HCT116 (cell line): ENCODE measurements around the gene DMRT2. TPM values are rescaled to one million over a fixed set of nuclear protein-coding genes. Genes with fewer than 3 reads are reported as not detected.

ENCODE experiments used
- ATAC-seq: fragments of 200-7000 bp; cut with Tn5 transposase; 2 replicates; pipeline ENCODE4 v1.9.1; 2020; ENCODE audit warnings: mild to moderate bottlenecking, moderate library complexity
- BruUV-seq: library from RNA; stranded (reverse); fragments of 400-500 nt; replicated peaks from 2 replicates; lab custom pipeline; 2021; lab: Mats Ljungman, UMichigan
- CTCF ChIA-PET: fragments of 300-600 bp; sonication (Branson Sonifier 250); formaldehyde crosslinking; loops from one replicate; lab custom pipeline; 2021; ENCODE audit warnings: antibody characterized with exemption; lab: Charles Lee
- POLR2A ChIA-PET: fragments of 300-600, 350-600 bp; sonication (Branson Sonifier 250); formaldehyde crosslinking; loops from one replicate; lab custom pipeline; 2021; ENCODE audit warnings: antibody characterized with exemption; lab: Charles Lee
- RAD21 ChIA-PET, 2 experiments: fragments of 300-600 bp; sonication (Branson Sonifier 250); formaldehyde crosslinking; loops; one replicate each; lab custom pipeline; 2023; ENCODE audit warnings: low total read pairs in 2 of 2; ENCODE audit not compliant: uncharacterized antibody in 2 of 2, unreplicated experiment in 2 of 2, low non-redundant PET in 1 of 2; lab: Charles Lee
- DNase-seq: peaks from one replicate; pipeline ENCODE4 v3.0.0-alpha.2; 2010; ENCODE audit warnings: low read depth, low spot score
- H2AFZ ChIP-seq: fragments of 200-600 bp; shearing (Covaris generic), sonication (generic); 2 replicates; pipeline ENCODE4 v1.6.1; 2017; ENCODE audit warnings: low read depth, mixed run types, mixed read lengths, antibody characterized with exemption, low read length; ENCODE audit not compliant: poor library complexity, severe bottlenecking
- H3K27ac ChIP-seq: 2 replicates; pipeline ENCODE4 v1.5.1; 2012; ENCODE audit warnings: low read depth, low read length
- H3K27me3 ChIP-seq: fragments of 200-600 bp; sonication (generic); 2 replicates; pipeline ENCODE4 v1.6.1; 2016; ENCODE audit warnings: mixed run types, low read length, mixed read lengths; ENCODE audit not compliant: insufficient read depth
- H3K36me3 ChIP-seq, 2 experiments: fragments of 200-500 bp in 1 of 2; fragments of 200-600 bp in 1 of 2; sonication (Bioruptor generic) in 1 of 2; sonication (generic) in 1 of 2; 2 replicates each; pipeline versions ENCODE4 v1.5.1 to v1.6.1; 2014 to 2016; ENCODE audit warnings: low read length in 2 of 2, inconsistent platforms in 1 of 2, mixed read lengths in 1 of 2, mixed run types in 1 of 2; ENCODE audit not compliant: insufficient read depth in 2 of 2, control insufficient read depth in 1 of 2
- H3K4me1 ChIP-seq, 2 experiments: fragments of 200-600 bp in 1 of 2; sonication (generic) in 1 of 2; 2 replicates each; pipeline versions ENCODE4 v1.5.1 to v1.6.1; 2012 to 2017; ENCODE audit warnings: low read length in 2 of 2, inconsistent platforms in 1 of 2, mild to moderate bottlenecking in 1 of 2, mixed read lengths in 1 of 2, mixed run types in 1 of 2, moderate library complexity in 1 of 2; ENCODE audit not compliant: insufficient read depth in 2 of 2, control insufficient read depth in 1 of 2
- H3K4me2 ChIP-seq: fragments of 200-600 bp; sonication (generic); 2 replicates; pipeline ENCODE4 v1.6.1; 2017; ENCODE audit warnings: mixed run types, low read length, mixed read lengths
- H3K4me3 ChIP-seq, 2 experiments: fragments of 200-600 bp in 1 of 2; sonication (generic) in 1 of 2; replicated peaks in 1 of 2; 2 replicates each; pipeline ENCODE4 v1.5.1; 2011 to 2016; ENCODE audit warnings: low read length in 2 of 2, control low read depth in 1 of 2, low read depth in 1 of 2, mild to moderate bottlenecking in 1 of 2, mixed read lengths in 1 of 2, mixed run types in 1 of 2
- H3K79me2 ChIP-seq: fragments of 200-600 bp; sonication (generic); 2 replicates; pipeline ENCODE4 v1.6.1; 2017; ENCODE audit warnings: mild to moderate bottlenecking, mixed run types, low read length, moderate library complexity, mixed read lengths; ENCODE audit not compliant: insufficient read depth
- H3K9ac ChIP-seq: fragments of 200-600 bp; sonication (generic); 2 replicates; pipeline ENCODE4 v1.6.1; 2016; ENCODE audit warnings: low read length, mixed read lengths
- H3K9me2 ChIP-seq: fragments of 200-600 bp; sonication (generic), shearing (Covaris generic); 2 replicates; pipeline ENCODE4 v1.6.1; 2017; ENCODE audit warnings: mixed run types, mild to moderate bottlenecking, moderate library complexity; ENCODE audit not compliant: insufficient read depth
- H3K9me3 ChIP-seq, 2 experiments: fragments of 200-500 bp in 1 of 2; fragments of 200-600 bp in 1 of 2; sonication (Bioruptor generic) in 1 of 2; sonication (generic) in 1 of 2; 2 replicates each; pipeline ENCODE4 v1.6.1; 2014 to 2017; ENCODE audit warnings: low read length in 2 of 2, mixed read lengths in 2 of 2, inconsistent platforms in 1 of 2, low read depth in 1 of 2, mild to moderate bottlenecking in 1 of 2, mixed run types in 1 of 2, moderate library complexity in 1 of 2; ENCODE audit not compliant: control insufficient read depth in 1 of 2, insufficient read depth in 1 of 2
- H4K20me1 ChIP-seq: fragments of 200-600 bp; sonication (generic), shearing (Covaris generic); 2 replicates; pipeline ENCODE4 v1.6.1; 2017; ENCODE audit warnings: mixed run types, mild to moderate bottlenecking, moderate library complexity; ENCODE audit not compliant: insufficient read depth
- CBX3 ChIP-seq: IDR thresholded peaks from 2 replicates; pipeline ENCODE4 v1.6.1; 2012; ENCODE audit warnings: low read depth
- CEBPB ChIP-seq: IDR thresholded peaks from 2 replicates; pipeline ENCODE4 v1.6.1; 2012; ENCODE audit warnings: low read depth
- EGR1 ChIP-seq: IDR thresholded peaks from 2 replicates; pipeline ENCODE4 v1.6.1; 2012; ENCODE audit warnings: low read depth
- ELF1 ChIP-seq: IDR thresholded peaks from 2 replicates; pipeline ENCODE4 v1.6.1; 2012; ENCODE audit warnings: low read depth, borderline replicate concordance
- EZH2 ChIP-seq: fragments of 200-600 bp; sonication (generic); IDR thresholded peaks from 2 replicates; pipeline ENCODE4 v1.6.1; 2017; ENCODE audit warnings: antibody characterized with exemption, mixed run types
- POLR2A ChIP-seq: IDR thresholded peaks from 2 replicates; pipeline ENCODE4 v1.7.0; 2011; ENCODE audit warnings: borderline replicate concordance; ENCODE audit not compliant: insufficient read depth, insufficient read length; ENCODE audit errors: extremely low read depth
- SIN3A ChIP-seq: IDR thresholded peaks from 2 replicates; pipeline ENCODE4 v1.6.1; 2012; ENCODE audit warnings: low read depth
- SP1 ChIP-seq: IDR thresholded peaks from 2 replicates; pipeline ENCODE4 v1.6.1; 2012; ENCODE audit warnings: low read depth
- SRF ChIP-seq: IDR thresholded peaks from 2 replicates; pipeline ENCODE4 v1.6.1; 2012; ENCODE audit warnings: low read depth
- TCF7L2 ChIP-seq: IDR thresholded peaks from 2 replicates; pipeline ENCODE4 v1.7.0; 2011; ENCODE audit warnings: borderline replicate concordance, inconsistent platforms; ENCODE audit not compliant: insufficient read depth, insufficient read length; ENCODE audit errors: extremely low read depth
- YY1 ChIP-seq: IDR thresholded peaks from 2 replicates; pipeline ENCODE4 v1.6.1; 2011; ENCODE audit warnings: low read length, low read depth, moderate library complexity, mild to moderate bottlenecking; ENCODE audit not compliant: insufficient replicate concordance; ENCODE audit errors: extremely low read depth
- ZFX ChIP-seq: fragments of 450-650 bp; IDR thresholded peaks from 2 replicates; pipeline ENCODE4 v1.6.1; 2017
- ZNF274 ChIP-seq: fragments of 200-500 bp; sonication (Bioruptor generic); IDR thresholded peaks from 2 replicates; pipeline ENCODE4 v1.6.1; 2014; ENCODE audit warnings: mild to moderate bottlenecking, low read depth, low read length, inconsistent platforms
- intact Hi-C: fragments of 100-400 bp; cut with micrococcal nuclease; formaldehyde crosslinking; loops from 2 replicates; pipeline ENCODE4 v1.10.0; 2022
- total RNA-seq: library from RNA; stranded (reverse); gene quantifications from one replicate; pipeline ENCODE4 v1.2.1, GENCODE V29; 2021; ENCODE audit not compliant: unreplicated experiment
- TF ChIP-seq, protein P1 (sequence below): IDR thresholded peaks from 2 replicates; pipeline ENCODE4 v1.6.1; 2011; ENCODE audit warnings: mild to moderate bottlenecking, low read length, moderate library complexity; ENCODE audit not compliant: insufficient replicate concordance; ENCODE audit errors: extremely low read depth
- TF ChIP-seq, protein P2 (sequence below), 3 experiments: fragments of 200-600 bp in 1 of 3; sonication (generic) in 1 of 3; IDR thresholded peaks in 2 of 3; conservative IDR thresholded peaks in 1 of 3; 2 replicates each; pipeline ENCODE4 v1.5.1; 2012 to 2017; ENCODE audit warnings: low read depth in 2 of 3, low read length in 2 of 3, antibody characterized with exemption in 1 of 3, borderline replicate concordance in 1 of 3, control low read depth in 1 of 3, mild to moderate bottlenecking in 1 of 3, mixed read lengths in 1 of 3, mixed run types in 1 of 3, moderate library complexity in 1 of 3; ENCODE audit not compliant: insufficient read depth in 1 of 3

DMRT2 gene
- total RNA-seq, 1 experiment from 2014 or later = 0.17 TPM

DNA sequence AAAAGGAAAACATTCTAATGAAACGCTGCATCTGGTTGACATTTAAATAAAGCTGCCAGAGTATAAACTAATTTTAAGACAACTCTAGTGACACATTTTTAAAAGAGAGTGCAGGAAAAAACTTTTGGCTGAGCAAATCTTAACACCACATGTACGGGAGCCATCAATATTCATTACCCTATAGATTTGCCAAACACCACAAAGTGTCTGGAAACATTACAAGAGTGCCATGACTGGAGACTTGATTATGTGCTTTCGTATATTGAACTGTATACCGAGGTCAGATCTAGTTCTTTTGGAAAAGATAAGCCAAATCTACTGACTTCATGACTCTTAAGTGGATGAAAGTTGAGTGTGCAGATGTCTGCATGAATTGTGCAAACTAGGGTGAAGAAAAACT, 10.6 kb upstream of the DMRT2 start (continued):
- TF ChIP-seq, protein P1, sequence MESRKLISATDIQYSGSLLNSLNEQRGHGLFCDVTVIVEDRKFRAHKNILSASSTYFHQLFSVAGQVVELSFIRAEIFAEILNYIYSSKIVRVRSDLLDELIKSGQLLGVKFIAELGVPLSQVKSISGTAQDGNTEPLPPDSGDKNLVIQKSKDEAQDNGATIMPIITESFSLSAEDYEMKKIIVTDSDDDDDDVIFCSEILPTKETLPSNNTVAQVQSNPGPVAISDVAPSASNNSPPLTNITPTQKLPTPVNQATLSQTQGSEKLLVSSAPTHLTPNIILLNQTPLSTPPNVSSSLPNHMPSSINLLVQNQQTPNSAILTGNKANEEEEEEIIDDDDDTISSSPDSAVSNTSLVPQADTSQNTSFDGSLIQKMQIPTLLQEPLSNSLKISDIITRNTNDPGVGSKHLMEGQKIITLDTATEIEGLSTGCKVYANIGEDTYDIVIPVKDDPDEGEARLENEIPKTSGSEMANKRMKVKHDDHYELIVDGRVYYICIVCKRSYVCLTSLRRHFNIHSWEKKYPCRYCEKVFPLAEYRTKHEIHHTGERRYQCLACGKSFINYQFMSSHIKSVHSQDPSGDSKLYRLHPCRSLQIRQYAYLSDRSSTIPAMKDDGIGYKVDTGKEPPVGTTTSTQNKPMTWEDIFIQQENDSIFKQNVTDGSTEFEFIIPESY = no peak
- TF ChIP-seq, protein P2, sequence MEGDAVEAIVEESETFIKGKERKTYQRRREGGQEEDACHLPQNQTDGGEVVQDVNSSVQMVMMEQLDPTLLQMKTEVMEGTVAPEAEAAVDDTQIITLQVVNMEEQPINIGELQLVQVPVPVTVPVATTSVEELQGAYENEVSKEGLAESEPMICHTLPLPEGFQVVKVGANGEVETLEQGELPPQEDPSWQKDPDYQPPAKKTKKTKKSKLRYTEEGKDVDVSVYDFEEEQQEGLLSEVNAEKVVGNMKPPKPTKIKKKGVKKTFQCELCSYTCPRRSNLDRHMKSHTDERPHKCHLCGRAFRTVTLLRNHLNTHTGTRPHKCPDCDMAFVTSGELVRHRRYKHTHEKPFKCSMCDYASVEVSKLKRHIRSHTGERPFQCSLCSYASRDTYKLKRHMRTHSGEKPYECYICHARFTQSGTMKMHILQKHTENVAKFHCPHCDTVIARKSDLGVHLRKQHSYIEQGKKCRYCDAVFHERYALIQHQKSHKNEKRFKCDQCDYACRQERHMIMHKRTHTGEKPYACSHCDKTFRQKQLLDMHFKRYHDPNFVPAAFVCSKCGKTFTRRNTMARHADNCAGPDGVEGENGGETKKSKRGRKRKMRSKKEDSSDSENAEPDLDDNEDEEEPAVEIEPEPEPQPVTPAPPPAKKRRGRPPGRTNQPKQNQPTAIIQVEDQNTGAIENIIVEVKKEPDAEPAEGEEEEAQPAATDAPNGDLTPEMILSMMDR (IDR thresholded peaks at IDR 0.05 in 2 of 3, conservative IDR thresholded peaks at IDR 0.05 in 1 of 3; ENCODE audit: borderline replicate concordance in 1 of 3, insufficient read depth in 1 of 3, low read depth in 2 of 3, low read length in 2 of 3) = no peak
- no peak for TF ChIP-seq EZH2
- no peak for TF ChIP-seq ELF1
- TF ChIP-seq TCF7L2 = no peak
- TF ChIP-seq SP1 = no peak
- no peak for TF ChIP-seq CBX3
- TF ChIP-seq ZNF274 = no peak
- TF ChIP-seq SRF = no peak
- no peak for TF ChIP-seq SIN3A

DNA sequence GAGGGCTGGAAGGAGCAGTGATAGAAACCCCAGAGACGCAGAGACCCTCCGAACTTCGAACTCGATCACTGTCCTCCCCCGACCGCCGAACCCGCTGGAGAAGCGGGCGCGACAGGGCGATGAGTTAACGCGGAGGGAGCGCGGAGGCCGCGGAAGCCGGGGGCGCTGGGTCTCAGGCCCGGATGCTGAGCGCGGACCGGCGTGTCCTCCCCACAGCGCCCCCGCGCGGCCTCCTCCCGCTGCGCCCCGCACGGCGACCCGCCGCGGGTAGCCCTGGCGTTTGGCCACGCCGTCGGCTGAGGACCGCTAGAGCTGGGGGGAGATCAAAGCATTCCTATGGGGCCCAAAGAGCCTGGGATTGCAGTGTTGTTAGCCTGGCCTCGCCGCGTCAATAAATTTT, 7.7 kb upstream of the DMRT2 start:
- H3K79me2 ChIP-seq = no peaks in the 10 kb centered on the region
- H4K20me1 ChIP-seq = no peaks in the 10 kb centered on the region
- no peak overlapping the region for H3K9ac ChIP-seq
- ChIA-PET RAD21 (no interaction called here), POLR2A (no interaction called here), CTCF (no interaction called here)
- no peaks in the 10 kb centered on the region for H3K27me3 ChIP-seq
- no peaks in the 10 kb centered on the region for H3K4me1 ChIP-seq
- H3K9me2 ChIP-seq = no peaks in the 10 kb centered on the region
- H3K4me3 ChIP-seq = no peak overlapping the region
- no peak for DNase-seq
- TF ChIP-seq, protein P1 = no peak
- TF ChIP-seq TCF7L2 = no peak
- no peak for TF ChIP-seq SIN3A
- no peak for TF ChIP-seq CBX3
- TF ChIP-seq YY1 = no peak
- no peak for TF ChIP-seq EGR1
- no peak for TF ChIP-seq CEBPB
- no peak for TF ChIP-seq ZNF274
- no peak for TF ChIP-seq ELF1
- TF ChIP-seq ZFX = no peak
- TF ChIP-seq, protein P2 (IDR thresholded peaks at IDR 0.05 in 2 of 3, conservative IDR thresholded peaks at IDR 0.05 in 1 of 3; ENCODE audit: borderline replicate concordance in 1 of 3, insufficient read depth in 1 of 3, low read depth in 2 of 3, low read length in 2 of 3) = no peak
- no peak for TF ChIP-seq POLR2A
- peaks cover 0 to 3% of the 10 kb centered on the region in 2 experiments; a peak in 1 of 4 replicates for H3K9me3 ChIP-seq
- H2AFZ ChIP-seq = no peak overlapping the region
- BruUV-seq = no TSS peak
- ATAC-seq = no peak
- no peaks in the 10 kb centered on the region for H3K36me3 ChIP-seq
- no peak overlapping the region for H3K27ac ChIP-seq
- intact Hi-C loops = no loop called here
- H3K4me2 ChIP-seq = no peak overlapping the region
